ENCODE measurements around the gene NDOR1.

Gene NDOR1

DNA sequence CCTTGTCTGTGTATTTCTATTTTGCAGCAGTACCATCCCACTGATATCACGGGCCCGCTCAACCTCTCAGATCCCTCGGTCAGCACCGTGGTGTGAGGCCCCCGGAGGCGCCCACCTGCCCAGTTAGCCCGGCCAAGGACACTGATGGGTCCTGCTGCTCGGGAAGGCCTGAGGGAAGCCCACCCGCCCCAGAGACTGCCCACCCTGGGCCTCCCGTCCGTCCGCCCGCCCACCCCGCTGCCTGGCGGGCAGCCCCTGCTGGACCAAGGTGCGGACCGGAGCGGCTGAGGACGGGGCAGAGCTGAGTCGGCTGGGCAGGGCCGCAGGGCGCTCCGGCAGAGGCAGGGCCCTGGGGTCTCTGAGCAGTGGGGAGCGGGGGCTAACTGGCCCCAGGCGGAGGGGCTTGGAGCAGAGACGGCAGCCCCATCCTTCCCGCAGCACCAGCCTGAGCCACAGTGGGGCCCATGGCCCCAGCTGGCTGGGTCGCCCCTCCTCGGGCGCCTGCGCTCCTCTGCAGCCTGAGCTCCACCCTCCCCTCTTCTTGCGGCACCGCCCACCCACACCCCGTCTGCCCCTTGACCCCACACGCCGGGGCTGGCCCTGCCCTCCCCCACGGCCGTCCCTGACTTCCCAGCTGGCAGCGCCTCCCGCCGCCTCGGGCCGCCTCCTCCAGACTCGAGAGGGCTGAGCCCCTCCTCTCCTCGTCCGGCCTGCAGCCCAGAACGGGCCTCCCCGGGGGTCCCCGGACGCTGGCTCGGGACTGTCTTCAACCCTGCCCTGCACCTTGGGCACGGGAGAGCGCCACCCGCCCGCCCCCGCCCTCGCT, 37.5 kb upstream of the NDOR1 start:
- DNase-seq, result no peak

DNA sequence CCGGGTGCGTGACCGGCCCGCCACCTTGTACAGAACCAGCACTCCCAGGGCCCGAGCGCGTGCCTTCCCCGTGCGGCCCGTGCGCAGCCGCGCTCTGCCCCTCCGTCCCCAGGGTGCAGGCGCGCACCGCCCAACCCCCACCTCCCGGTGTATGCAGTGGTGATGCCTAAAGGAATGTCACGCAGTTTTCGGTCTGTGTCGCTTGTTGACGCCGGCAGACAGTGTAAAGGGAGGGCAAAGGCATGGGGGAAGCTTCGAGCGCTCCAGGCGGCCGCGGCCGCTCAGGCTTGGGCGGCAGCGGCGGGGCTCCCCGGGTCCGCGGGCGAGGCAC, 37.0 kb upstream of the NDOR1 start:
- no peak for DNase-seq

DNA sequence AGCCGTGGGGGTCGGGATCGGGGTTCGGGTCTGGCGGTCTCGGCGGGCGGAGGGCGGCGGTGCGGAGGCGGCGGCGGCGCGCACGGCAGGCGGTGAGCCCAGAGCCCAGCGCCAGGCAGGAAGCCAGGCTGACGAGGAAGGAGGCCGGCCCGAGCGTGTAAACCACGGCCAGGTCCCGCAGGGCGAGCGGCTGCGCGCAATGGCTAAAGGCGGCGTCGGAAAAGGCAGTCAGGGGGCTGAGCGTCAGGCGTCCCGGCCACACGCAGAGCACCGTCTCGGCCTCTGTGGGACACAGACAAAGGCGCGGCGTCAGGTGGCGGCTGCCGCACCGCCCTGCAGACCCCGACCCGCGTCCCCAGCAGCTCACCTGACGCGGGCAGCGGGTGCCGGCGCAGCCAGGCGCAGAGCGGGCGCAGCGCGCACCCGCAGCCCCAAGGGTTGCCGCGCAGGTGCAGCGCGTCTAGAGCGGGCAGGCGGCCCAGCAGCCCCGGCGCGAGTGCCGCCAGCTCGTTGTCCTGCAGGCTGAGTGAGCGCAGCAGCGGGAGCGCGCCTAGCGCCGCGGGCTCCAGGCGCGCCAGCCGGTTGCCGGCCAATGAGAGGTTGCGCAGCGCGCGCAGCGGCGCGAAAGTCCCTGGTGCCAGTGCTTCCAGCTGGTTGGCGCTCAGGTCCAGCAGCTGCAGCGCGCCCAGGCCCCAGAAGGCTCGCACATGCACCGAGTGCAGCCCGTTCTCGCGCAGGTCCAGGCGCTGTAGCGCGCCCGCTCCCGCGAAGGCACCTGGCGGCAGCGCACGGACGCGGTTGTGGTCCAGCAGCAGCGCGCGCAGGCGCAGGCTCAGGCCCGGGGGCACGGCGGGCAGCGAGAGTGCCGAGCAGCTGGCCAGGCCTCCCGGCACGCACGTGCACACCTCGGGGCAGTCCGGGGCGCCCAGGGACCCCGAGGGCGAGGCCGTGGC, 36.3 kb upstream of the NDOR1 start:
- DNase-seq, result no peak

DNA sequence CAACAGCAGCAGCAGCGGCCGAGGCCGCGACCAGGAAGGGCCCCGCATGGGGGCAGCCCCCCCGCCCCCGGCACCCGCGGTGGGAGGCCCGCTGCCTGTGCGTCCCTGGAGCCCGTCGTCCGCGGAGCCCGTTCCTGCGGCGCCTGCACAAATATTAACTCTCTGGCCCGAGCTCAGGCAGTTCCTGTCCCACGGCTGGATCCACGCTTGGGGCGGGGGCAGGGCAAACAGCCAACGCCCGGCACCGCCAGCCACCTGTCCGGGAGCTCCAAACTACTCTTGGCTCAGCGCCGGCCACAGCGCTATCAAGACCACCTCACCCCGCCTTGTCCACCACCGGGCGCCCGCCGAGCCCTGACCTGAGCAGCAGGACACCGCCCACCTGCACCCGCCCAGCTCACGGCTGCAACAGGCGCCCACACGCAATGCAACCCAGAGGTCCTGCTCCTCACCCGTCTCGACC, 35.6 kb upstream of the NDOR1 start, which contains the start of gene LRRC26:
TSS of gene LRRC26 (minus strand) at position 156 of the 463 bp plus-strand sequence. CDS start at position 48, 108 bp downstream.
- DNase-seq, result no peak

DNA sequence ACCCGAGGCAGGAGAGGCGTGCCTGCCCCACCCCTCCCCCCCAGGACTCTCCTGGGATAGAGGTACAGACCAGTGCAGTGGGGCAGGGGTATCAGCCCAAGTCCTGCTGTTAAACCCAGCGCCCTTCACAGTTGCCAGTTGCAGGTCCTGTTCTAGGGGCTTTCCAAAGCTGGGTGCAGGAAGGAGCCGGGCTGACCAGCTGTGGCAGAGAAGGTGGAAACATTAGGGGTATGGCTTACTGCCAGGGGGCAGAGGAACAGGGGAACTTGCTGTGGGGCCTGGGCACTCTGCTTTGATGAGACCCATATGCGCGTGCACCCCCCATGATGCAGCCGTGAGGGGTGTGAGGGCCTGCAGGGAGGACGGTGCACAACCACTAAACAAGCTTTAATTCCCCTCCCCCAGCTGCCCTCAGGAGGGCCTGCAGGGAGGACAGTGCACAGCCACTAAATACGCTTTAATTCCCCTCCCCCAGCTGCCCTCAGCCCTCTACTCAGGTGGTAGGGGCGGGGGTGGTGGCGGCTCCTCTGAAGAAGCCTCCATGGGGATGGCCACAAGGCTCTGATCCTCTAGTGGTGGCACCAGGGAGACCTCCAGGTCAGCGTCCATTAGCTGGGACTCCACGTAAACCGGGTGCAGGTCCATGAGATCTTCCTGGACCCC, 34.9 kb upstream of the NDOR1 start:
- no peak for DNase-seq

DNA sequence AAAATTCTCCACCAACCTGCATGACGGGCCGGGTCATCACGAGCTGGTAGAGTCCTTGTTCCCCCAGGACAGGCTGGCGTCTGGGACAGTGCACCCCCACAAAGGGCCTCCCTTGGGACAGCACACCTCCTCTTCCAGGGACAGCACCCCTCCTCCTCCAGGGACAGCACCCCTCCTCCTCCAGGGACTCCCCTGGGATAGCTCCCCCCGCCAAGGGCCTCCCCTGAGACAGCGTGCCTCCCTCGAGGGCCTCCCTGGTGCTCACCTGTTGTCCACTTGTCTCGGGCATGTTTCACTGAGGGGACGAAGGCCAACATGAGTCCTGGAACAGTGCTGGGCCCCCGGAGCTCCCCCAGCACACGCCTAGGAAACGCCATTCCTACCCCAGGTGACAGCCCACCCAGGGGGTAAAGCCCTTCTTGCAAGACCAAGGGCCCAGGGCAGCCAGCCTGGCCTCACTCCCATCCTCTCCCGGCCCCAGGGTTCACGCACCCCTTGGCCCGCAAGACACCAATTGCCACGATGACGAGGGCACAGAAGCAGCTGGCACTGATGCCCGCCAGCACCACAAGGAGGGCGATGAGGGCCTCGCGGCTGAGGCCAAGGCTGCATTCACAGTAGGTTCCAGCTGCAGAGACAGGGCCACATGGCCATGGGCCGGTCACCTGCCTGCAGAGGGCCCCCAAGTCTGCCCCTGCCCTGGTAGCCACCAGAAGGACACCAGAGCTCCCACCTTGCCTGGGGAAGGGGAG, 34.2 kb upstream of the NDOR1 start:
- no peak for DNase-seq

DNA sequence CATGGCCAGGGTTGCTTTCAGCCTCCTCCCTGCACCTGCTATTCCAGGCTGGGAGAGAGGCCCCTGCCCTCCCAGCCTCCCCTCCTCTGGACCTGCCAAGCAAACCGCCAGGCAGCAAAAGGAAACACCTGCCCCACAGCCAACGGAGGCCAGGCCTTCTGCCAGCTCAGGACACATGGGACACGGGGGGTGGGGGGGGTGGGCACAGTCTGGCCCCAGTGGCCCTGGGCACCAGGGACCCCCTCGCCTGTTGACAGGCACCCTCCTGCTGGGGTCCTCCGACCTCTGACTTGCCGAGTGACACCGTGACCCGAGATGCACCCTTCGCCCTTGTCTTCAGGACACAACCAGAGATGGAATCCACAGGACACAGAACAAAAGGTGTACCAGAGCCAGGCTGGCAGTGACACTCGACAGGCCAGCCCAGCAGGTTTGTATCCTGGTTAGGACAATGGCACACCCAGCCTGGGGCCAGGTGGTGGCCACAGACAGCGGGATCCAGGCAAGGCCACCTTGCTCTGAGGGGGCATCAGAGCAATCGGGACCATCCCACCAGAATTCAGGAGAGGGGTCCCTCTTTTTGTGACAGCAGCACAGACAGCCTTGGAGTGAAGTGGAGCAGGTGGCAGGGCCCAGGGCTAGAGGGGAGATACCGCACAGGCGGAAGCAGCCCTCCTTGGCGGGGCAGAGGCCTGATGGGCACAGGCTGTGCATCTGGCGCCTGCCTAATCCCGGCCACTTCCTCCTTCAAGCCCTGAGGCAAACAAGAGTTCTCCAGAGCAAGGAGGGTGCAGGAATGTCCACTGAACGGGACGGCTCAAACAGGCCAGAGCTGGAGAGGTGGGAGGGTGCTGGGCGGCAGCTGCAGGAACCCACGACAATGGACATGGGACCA, 32.4 kb upstream of the NDOR1 start:
- no peak for DNase-seq

DNA sequence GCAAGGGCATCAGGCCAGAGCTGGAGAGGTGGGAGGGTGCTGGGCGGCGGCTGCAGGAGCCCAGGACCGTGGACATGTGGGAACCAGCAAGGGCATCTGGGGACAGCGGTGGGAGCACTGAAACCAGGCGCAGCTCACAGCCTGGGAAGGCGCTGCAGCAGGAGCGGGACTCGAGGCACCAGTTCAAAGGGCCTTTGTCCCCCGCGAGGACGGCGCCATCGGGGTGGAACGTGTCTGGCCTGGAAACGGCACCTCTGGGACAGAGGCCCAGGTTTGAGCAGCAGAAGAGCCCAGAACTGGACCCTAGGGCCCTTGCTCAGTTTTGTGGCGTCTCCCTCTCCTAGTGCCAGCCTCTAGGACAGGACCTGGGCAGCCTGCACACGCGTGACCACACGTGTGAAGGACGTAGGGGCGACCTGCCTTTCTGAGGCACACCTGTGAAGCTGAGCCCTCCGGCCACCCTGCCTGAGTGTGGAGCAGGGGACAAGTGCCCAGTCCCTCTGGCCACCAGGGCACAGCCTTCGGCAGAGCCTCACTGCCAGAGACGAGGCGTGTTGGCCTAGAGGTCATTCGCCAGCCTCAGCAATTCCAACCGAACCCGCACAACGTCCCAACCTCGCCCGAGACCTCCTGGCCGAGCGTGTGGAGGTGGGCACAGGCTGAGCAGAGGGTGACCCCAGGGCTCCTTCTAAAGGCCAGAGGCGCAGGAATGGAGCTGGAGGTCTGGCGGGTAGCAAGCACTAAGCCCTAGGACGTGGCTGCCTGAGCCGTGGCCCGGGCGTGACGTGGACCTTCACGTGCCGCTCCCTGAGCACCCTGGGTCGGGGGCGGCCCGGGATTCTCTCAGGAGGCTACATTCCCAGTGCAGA, 31.5 kb upstream of the NDOR1 start:
- DNase-seq, result no peak

DNA sequence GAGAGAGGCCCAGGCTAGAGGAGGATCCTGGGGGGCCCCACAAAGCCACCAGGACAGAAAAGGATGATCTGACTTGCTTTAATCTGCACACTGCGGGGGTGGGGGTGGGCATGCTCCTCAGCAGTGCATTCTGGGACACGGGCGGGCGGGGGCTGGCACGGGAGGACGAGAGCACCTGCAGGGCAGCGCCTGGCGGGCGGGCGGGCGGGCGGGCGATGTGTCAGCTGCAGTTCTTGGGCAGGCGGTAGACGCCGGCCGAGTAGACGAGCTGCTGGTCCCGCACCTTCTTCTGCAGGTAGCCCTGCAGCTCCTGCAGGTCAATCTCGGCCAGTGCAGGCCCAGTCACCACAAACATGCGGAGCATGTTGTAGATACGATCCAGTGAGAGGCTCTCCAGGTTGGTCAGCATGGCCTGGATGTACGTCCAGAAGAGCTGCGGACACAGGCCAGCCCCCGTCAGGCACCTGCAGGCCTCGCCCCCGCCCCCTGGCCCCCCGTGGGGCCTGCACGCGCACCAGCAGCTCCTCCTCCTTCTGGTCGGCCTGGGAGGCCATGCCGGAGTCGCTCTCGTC, 30.7 kb upstream of the NDOR1 start:
- DNase-seq, result no peak

DNA sequence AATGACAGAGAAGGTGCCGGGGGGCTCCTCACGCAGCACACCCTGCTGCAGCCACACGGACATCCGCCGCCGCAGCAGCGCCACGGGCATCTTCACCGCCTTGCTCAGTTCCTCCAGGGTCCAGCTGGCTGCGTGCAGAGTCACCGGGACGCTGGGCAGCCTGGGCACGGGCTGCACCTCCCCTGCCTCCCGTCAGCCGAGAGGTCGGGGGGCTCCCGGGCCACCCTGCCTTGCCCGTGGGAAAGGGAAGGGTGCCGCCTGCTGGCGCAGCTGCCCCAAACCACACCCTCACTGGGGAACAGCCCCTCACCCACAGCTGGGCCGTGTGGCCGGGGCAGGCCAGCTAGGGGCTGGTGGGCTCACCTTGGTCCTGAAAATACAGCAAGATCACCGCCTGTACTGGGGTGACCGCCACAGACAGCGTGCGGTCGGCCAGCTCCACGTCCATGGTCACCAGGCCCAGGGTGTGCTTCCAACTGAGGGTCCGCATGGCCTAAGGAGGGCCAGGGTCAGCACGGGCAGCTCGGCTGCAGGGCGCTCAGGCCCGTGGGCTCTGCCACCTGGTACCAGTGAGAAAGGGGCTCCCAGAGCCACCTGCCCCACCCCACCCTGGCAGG, 30.0 kb upstream of the NDOR1 start:
- DNase-seq, result no peak

DNA sequence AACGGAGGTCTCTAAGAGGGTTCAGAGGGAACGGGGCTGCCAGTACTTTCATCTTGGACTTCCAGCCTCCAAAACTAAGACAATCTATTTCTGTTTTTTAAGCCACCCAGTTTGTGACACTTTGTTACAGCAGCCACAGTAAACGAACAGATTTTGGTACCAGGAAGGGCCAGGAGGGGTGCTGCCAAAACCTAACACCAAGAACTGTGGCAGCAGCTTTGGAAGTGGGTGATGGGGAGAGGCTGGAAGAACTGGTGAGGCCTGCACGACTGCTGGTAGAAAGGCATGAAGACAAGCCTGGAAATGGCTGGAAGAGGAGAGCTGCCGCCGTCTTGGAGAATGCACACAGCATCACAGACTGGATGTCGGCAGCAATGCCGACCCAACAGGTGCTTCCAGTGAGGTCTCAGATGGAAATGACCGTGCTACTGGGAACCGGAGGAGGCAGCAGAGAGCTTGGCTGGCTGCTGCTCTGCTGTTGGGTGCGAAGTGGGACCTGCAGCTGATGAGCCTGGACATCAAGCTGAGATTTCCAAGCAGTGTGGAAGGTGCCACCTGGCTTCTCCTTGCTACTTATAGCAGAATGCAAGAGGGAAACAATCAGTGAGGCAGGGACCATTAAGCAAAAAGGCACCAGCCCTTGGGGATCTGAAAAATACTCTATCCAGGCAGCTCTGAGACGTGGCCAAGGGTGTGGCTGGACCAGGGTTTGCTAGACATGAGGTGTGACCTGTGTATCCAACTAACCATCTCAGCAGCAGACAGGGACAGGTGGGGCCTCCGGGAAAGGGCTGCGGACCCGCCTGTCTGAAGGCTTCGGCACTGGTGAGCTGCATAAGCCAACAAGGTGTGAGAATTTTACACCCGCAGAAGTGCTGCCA, 29.0 kb upstream of the NDOR1 start:
- DNase-seq, result no peak

DNA sequence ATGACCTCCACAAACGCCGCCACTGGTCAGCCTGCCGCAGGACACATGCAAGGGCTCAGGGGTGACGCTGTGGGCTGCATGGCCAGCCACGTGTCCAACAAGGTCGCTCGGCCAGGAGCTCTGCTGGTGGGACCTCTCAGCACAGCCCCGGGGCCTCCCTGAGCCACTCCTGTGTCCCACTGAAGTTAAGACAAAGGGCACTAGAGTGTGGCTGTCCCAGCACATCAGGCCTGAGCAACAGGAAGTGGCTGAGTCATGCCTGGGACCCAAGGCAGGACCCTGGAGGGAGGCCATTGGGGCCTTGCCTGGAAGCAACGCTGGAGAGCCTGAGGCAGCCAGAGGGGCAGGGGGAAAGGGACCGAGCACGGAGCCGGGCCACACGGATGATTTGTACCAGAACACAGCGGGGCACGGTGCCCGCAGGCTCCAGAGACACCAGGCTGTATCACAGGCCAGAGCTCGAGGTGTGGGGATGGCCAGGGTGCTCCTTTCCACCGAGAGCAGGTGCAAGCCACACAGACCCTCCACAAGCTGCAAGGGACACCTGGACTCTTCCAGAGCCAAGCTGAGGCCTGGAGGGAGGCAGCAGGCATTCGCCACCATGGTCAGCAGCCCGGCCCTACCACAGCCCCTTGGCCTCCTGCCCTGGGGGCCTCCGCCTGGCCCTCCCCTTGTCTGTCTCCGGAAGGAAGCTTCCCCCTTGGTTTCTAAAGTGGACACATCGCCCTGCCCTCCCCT, 27.1 kb upstream of the NDOR1 start:
- no peak for DNase-seq

DNA sequence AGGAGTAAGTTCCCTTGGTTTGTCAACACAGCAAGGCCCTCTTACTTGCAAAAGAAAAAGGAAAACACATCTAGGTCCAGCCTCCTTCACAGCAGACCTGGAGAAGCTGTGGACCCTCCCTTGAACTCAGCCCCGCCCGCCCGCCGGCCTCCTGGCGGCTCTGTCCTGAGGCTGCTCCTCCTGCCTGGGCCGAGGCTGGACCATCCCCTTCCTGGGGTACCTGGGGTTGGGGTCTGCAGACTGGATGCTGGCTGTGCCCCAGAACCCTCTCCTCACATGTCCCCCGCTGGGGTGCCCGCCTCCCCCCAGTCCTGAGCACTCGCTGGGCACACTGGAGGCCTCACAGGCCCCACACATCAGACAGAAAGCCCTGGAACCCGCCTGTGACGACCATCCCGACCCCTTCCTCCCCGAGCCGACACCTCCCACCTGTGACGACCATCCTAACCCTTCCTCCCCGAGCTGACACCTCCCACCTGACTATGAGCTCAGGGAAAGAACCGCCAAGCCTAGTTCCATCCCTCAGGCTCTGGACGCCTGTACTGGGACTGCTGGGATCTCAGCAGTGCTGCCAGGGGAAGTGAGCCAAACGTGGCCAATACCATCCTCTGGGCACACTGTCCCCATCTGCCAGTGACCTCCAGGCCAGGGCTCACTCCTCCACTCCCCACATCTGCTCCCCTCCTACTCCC, 26.4 kb upstream of the NDOR1 start:
- no peak for DNase-seq

DNA sequence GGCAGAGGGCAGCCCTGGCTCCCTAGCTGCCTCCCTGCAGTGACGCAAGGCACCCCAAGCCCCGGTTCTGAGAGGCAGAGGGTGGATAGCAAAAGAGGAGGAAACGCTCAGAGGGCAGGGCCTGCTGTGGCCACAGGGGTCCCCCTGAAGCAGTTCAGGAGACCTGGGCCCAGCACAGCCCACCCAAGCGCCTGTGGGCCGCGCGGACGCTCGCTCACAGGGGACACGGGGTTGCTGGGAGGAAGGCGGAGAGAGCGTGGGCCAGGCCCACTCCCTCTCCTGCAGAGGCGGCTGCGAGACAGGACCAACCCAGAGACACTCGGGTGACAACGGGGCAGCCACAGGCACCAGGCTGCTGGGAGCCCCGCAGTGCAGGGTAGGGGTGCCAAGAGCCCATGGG, 25.7 kb upstream of the NDOR1 start:
- DNase-seq, result no peak

DNA sequence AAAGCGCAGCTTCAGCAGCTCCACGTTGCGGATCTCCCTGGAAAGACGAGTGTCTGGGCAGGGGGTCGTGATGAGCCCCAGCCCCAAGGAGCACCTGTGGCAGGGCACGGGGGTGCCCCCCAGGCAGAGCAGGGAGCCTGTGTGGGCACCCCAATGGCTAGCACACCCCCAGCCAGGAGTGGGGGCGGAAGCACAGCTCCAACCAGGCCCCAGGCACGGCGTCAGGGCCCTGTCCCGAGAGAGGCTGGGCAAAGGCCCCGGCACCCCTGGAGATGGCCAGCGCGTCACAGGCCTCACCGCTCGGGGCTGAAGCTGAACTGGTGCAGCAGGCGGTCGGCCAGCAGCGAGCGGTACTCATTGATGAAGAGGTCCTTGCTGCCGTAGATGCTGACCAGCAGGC, 25.0 kb upstream of the NDOR1 start:
- no peak for DNase-seq

DNA sequence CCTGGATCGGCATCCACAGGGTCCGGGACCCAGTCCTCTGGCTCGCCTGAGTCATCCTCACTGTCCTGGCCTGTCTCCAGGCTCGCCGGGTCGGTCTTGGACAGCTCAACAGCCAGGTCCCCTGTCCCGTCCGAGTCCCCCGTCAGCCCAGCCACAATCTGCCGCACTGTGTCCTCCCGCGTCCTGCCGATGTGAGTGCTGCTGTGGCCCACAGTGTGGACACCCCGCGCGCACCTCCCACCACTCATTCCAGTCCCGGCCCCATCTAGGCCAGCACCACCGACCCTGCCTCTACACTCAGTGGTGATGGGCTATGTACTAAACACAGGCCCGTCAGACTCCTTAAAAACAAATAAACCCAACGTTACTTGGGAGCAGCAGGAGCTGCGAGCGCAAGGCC, 23.8 kb upstream of the NDOR1 start:
- no peak for DNase-seq

DNA sequence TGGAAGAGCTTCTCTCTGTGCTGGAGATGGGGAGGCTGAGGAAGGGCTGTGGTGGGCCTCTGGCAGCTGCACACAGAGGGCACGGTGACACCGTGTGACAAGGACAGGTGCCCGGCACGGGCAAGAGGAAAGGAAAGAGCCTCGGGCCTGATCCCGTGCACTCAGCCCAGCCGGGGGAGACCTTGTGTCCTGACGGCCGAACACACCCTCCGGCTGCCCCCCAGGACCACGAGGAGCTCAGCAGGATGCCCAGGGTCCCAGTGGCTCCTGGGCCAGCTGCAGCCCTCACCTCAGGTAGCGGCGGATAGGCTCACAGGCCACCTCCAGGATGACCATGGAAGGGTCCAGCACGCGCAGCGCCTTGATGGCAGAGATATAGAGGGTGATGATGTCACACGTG, 22.7 kb upstream of the NDOR1 start:
- DNase-seq, result no peak

Data from femur (tissue), 1 donor.